CD4-positive, CD25-positive, alpha-beta regulatory T cell (primary cell): ENCODE data around the gene RAB35. TPM values are rescaled to one million over a fixed set of nuclear protein-coding genes. Genes with fewer than 3 reads are reported as not detected.

ENCODE experiments used
- ATAC-seq, 2 donors: fragments of 150-1000 bp; cut with Tn5 transposase; one replicate each; pipeline ENCODE4 v1.10.0; 2021; ENCODE audit warnings: low read depth in 2 of 2, moderate number of reproducible peaks in 2 of 2, moderate library complexity in 1 of 2
- DNase-seq, 3 donors: peaks; one replicate each; pipeline versions ENCODE4 v3.0.0 to v3.0.0-alpha.2; 2012 to 2022; ENCODE audit warnings: mixed read lengths in 1 of 3
- H3K27ac ChIP-seq: one replicate; pipeline ENCODE4 v1.7.0; 2013; ENCODE audit warnings: mild to moderate bottlenecking, low read length; ENCODE audit not compliant: insufficient read depth, poor library complexity, severe bottlenecking
- H3K27me3 ChIP-seq: one replicate; pipeline ENCODE4 v1.7.0; 2013; ENCODE audit warnings: low read length; ENCODE audit not compliant: control insufficient read depth, insufficient read depth
- H3K36me3 ChIP-seq: one replicate; pipeline ENCODE4 v1.7.0; 2013; ENCODE audit warnings: mild to moderate bottlenecking, low read length, moderate library complexity; ENCODE audit not compliant: control insufficient read depth, insufficient read depth
- H3K4me1 ChIP-seq: 2 replicates; pipeline ENCODE4 v1.7.0; 2013; ENCODE audit warnings: mild to moderate bottlenecking, low read length; ENCODE audit not compliant: insufficient read depth, control insufficient read depth, poor library complexity, severe bottlenecking
- H3K4me3 ChIP-seq: one replicate; pipeline ENCODE4 v1.7.0; 2013; ENCODE audit warnings: low read depth, mild to moderate bottlenecking, low read length, moderate library complexity
- H3K9me3 ChIP-seq, 2 experiments: 1 replicate in 1 of 2; 2 replicates in 1 of 2; pipeline ENCODE4 v1.7.0; 2013; ENCODE audit warnings: low read length in 2 of 2, mild to moderate bottlenecking in 1 of 2, moderate library complexity in 1 of 2; ENCODE audit not compliant: control insufficient read depth in 2 of 2
- H3K27ac Mint-ChIP-seq, 3 donors: one replicate each; pipeline ENCODE4 v1.8.0; 2020 to 2022; ENCODE audit warnings: mild to moderate bottlenecking in 3 of 3, mixed read lengths in 3 of 3, moderate library complexity in 2 of 3
- H3K27me3 Mint-ChIP-seq: one replicate; pipeline ENCODE4 v1.8.0; 2022; ENCODE audit warnings: mild to moderate bottlenecking, mixed read lengths
- H3K36me3 Mint-ChIP-seq: one replicate; pipeline ENCODE4 v1.8.0; 2020; ENCODE audit warnings: mixed read lengths
- H3K4me1 Mint-ChIP-seq, 4 donors: one replicate each; pipeline ENCODE4 v1.8.0; 2020 to 2022; ENCODE audit warnings: mixed read lengths in 4 of 4, mild to moderate bottlenecking in 1 of 4
- H3K4me3 Mint-ChIP-seq, 4 donors: one replicate each; pipeline ENCODE4 v1.8.0; 2020 to 2022; ENCODE audit warnings: mild to moderate bottlenecking in 4 of 4, mixed read lengths in 4 of 4, moderate library complexity in 3 of 4
- H3K9me3 Mint-ChIP-seq, 7 donors: one replicate each; pipeline ENCODE4 v1.8.0; 2020 to 2022; ENCODE audit warnings: mixed read lengths in 7 of 7, mild to moderate bottlenecking in 3 of 7, moderate library complexity in 2 of 7
- polyA plus RNA-seq, 4 donors: library from polyadenylated mRNA; unstranded; fragments of 300-500 nt; fragmentation: Illumina TruSeq; gene quantifications; one replicate each; pipeline ENCODE4 v1.2.3, GENCODE V29; 2021
- total RNA-seq: library from RNA; stranded (reverse); gene quantifications from one replicate; pipeline ENCODE4 v1.2.3, GENCODE V29; 2022

The RAB35 gene
- total and polyA plus RNA-seq, 5 donors from 2014 or later, result 25.2 to 85.5 (median 27.7) TPM

GRCh38 chr12:120156315-120157259 lies 40.0 kb upstream of the RAB35 start:
- H3K9me3 Mint-ChIP-seq, result peaks cover 0 to 1% (median 0%) of the 10 kb centered on the region in 7 donors
- ATAC-seq, result no peak
- H3K4me3 ChIP-seq, result no peak overlapping the region
- H3K36me3 ChIP-seq, result peaks cover 93% of the 10 kb centered on the region
- H3K27me3 Mint-ChIP-seq, result no peaks in the 10 kb centered on the region
- no peaks in the 10 kb centered on the region for H3K4me1 Mint-ChIP-seq
- no peaks in the 10 kb centered on the region for H3K27me3 ChIP-seq
- no peaks in the 10 kb centered on the region for H3K9me3 ChIP-seq
- H3K36me3 Mint-ChIP-seq, result peaks cover 52% of the 10 kb centered on the region
- peak in 1 of 3 donors; percentile 25 for DNase-seq
- H3K27ac ChIP-seq, result no peak overlapping the region
- H3K4me1 ChIP-seq, result no peaks in the 10 kb centered on the region
- peak overlapping the region in 2 of 3 donors; percentile 13 to 15 for H3K27ac Mint-ChIP-seq
- no peak overlapping the region for H3K4me3 Mint-ChIP-seq

DNA sequence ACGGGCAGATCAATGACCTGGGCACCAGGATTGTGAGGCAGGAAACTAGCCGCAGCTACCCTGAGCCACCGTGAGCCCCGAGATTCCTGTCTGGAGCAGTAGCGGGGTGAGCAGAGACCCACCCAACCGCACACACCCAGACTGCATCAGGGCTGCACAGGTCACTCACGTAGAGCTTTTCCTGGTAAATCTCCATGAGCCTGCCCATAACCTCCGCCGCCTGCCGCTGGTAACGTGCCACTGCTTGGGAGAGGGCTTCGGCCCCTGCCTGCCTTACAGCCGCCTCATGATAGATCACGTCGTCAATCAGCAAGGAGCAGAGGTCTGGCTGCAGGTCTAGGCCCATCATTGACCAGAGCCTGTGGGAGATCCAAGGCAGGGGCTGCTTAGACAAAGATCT lies 38.5 kb upstream of the RAB35 start:
- Histone ChIP-seq H3K4me1 (no peaks in the 10 kb centered on the region), H3K36me3 (peaks cover 90% of the 10 kb centered on the region), H3K4me3 (no peak overlapping the region), H3K9me3 (no peaks in the 10 kb centered on the region), H3K27me3 (no peaks in the 10 kb centered on the region), H3K27ac (no peak overlapping the region)
- ATAC-seq (no peak), DNase-seq (no peak)
- Mint-ChIP-seq H3K4me3 (peak overlapping the region in 1 of 4 donors; percentile 79), H3K4me1 (no peaks in the 10 kb centered on the region), H3K36me3 (peaks cover 38% of the 10 kb centered on the region), H3K27ac (no peak overlapping the region), H3K9me3 (peaks cover 0 to under 1% (median 0%) of the 10 kb centered on the region in 7 donors), H3K27me3 (no peaks in the 10 kb centered on the region)

- Histone ChIP-seq H3K27ac (no peak overlapping the region), H3K36me3 (peaks cover 92% of the 10 kb centered on the region), H3K27me3 (no peaks in the 10 kb centered on the region), H3K4me3 (no peak overlapping the region), H3K4me1 (no peaks in the 10 kb centered on the region), H3K9me3 (no peaks in the 10 kb centered on the region)
- H3K4me1 Mint-ChIP-seq, result no peaks in the 10 kb centered on the region
- H3K27me3 Mint-ChIP-seq, result no peaks in the 10 kb centered on the region
- no peak for ATAC-seq
- no peak for DNase-seq
- H3K4me3 Mint-ChIP-seq, result no peak overlapping the region
- H3K27ac Mint-ChIP-seq, result no peak overlapping the region
- peaks cover 29% of the 10 kb centered on the region for H3K36me3 Mint-ChIP-seq
- no peaks in the 10 kb centered on the region for H3K9me3 Mint-ChIP-seq
These were observed 34.5 kb upstream of the RAB35 start for GRCh38 chr12:120150919-120151525.

GRCh38 chr12:120148011-120148410 lies 31.5 kb upstream of the RAB35 start:
- Histone ChIP-seq H3K27ac (no peak overlapping the region), H3K27me3 (no peaks in the 10 kb centered on the region), H3K36me3 (peaks cover 89% of the 10 kb centered on the region), H3K9me3 (no peaks in the 10 kb centered on the region), H3K4me3 (no peak overlapping the region), H3K4me1 (no peaks in the 10 kb centered on the region)
- DNase-seq (no peak), ATAC-seq (no peak)
- Mint-ChIP-seq H3K27ac (no peak overlapping the region), H3K4me1 (no peaks in the 10 kb centered on the region), H3K27me3 (no peaks in the 10 kb centered on the region), H3K4me3 (no peak overlapping the region), H3K9me3 (no peaks in the 10 kb centered on the region), H3K36me3 (peaks cover 22% of the 10 kb centered on the region)

DNA sequence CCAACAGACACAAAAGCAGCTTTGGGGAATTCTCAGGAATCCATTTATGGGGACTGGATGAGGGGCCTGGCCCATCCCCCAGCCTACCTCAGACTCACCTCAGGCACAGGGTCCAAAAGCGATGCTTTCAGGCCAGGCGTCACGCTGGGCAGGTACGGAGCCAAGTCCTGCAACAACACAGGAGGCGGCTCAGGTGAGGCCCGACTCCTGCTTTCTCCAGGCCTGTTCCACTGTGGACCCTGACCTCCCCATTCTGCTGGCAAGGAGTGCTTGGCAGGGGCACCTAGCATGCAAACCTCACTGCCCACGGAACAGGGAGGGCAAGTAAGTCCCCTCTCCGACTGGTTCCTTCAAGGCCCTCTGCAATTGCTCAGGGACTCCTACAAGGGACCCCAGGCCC lies 28.6 kb upstream of the RAB35 start:
- peaks cover 95% of the 10 kb centered on the region for H3K36me3 ChIP-seq
- DNase-seq, result no peak
- no peak overlapping the region for H3K27ac ChIP-seq
- H3K9me3 ChIP-seq, result no peaks in the 10 kb centered on the region
- Mint-ChIP-seq H3K36me3 (peaks cover 40% of the 10 kb centered on the region), H3K4me3 (no peak overlapping the region), H3K27me3 (no peaks in the 10 kb centered on the region), H3K9me3 (no peaks in the 10 kb centered on the region), H3K27ac (no peak overlapping the region), H3K4me1 (no peaks in the 10 kb centered on the region)
- no peak for ATAC-seq
- no peak overlapping the region for H3K4me3 ChIP-seq
- H3K4me1 ChIP-seq, result no peaks in the 10 kb centered on the region
- H3K27me3 ChIP-seq, result no peaks in the 10 kb centered on the region

- Histone ChIP-seq H3K27ac (no peak overlapping the region), H3K27me3 (no peaks in the 10 kb centered on the region), H3K4me1 (no peaks in the 10 kb centered on the region), H3K4me3 (no peak overlapping the region), H3K9me3 (no peaks in the 10 kb centered on the region), H3K36me3 (peaks cover 95% of the 10 kb centered on the region)
- Mint-ChIP-seq H3K4me1 (no peaks in the 10 kb centered on the region), H3K27me3 (no peaks in the 10 kb centered on the region), H3K9me3 (no peaks in the 10 kb centered on the region), H3K36me3 (peaks cover 48% of the 10 kb centered on the region), H3K4me3 (no peak overlapping the region), H3K27ac (no peak overlapping the region)
- no peak for DNase-seq
- ATAC-seq, result no peak
These were observed 27.7 kb upstream of the RAB35 start for GRCh38 chr12:120144215-120144614.

GRCh38 chr12:120142231-120142877 lies 25.8 kb upstream of the RAB35 start:
- H3K9me3 ChIP-seq, result no peaks in the 10 kb centered on the region
- Mint-ChIP-seq H3K4me1 (no peaks in the 10 kb centered on the region), H3K36me3 (peaks cover 40% of the 10 kb centered on the region), H3K27me3 (no peaks in the 10 kb centered on the region), H3K27ac (no peak overlapping the region), H3K9me3 (no peaks in the 10 kb centered on the region), H3K4me3 (no peak overlapping the region)
- no peaks in the 10 kb centered on the region for H3K27me3 ChIP-seq
- DNase-seq (no peak), ATAC-seq (no peak)
- H3K27ac ChIP-seq, result no peak overlapping the region
- peaks cover 93% of the 10 kb centered on the region for H3K36me3 ChIP-seq
- H3K4me1 ChIP-seq, result no peaks in the 10 kb centered on the region
- no peak overlapping the region for H3K4me3 ChIP-seq
